ENCODE results near the gene CLDN5. TPM values are rescaled to one million over a fixed set of nuclear protein-coding genes. Genes with fewer than 3 reads are reported as not detected.
A peak's percentile ranks its signal among the peaks of the same experiment; 100 is the strongest.

Gene CLDN5
- total RNA-seq, 1 donor from 2014 or later, result 1.2 TPM

DNA sequence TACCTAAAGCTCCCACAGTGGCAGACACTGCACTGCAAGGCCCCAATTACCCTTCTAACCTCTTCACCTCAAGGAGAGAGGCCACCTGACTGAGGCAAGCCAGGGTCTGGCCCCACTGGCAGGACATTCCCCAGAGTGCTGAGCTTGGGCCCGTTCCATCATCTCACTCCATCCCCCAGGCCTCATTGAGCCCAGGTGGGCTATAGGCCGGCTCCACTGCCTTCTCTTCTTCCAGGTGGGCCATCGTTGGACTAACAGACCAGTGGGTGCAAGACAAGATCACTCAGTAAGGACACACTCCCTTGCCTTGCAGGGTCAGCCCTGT is 25.4 kb downstream of the CLDN5 start:
- DNase-seq (ENCODE audit: low read depth), result no peak
- H3K4me3 ChIP-seq (ENCODE audit: low read depth, low read length), result no peak overlapping the region
- TF ChIP-seq, protein P1, sequence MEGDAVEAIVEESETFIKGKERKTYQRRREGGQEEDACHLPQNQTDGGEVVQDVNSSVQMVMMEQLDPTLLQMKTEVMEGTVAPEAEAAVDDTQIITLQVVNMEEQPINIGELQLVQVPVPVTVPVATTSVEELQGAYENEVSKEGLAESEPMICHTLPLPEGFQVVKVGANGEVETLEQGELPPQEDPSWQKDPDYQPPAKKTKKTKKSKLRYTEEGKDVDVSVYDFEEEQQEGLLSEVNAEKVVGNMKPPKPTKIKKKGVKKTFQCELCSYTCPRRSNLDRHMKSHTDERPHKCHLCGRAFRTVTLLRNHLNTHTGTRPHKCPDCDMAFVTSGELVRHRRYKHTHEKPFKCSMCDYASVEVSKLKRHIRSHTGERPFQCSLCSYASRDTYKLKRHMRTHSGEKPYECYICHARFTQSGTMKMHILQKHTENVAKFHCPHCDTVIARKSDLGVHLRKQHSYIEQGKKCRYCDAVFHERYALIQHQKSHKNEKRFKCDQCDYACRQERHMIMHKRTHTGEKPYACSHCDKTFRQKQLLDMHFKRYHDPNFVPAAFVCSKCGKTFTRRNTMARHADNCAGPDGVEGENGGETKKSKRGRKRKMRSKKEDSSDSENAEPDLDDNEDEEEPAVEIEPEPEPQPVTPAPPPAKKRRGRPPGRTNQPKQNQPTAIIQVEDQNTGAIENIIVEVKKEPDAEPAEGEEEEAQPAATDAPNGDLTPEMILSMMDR (conservative IDR thresholded peaks at IDR 0.05; ENCODE audit: low read depth, low read length), result no peak

DNA sequence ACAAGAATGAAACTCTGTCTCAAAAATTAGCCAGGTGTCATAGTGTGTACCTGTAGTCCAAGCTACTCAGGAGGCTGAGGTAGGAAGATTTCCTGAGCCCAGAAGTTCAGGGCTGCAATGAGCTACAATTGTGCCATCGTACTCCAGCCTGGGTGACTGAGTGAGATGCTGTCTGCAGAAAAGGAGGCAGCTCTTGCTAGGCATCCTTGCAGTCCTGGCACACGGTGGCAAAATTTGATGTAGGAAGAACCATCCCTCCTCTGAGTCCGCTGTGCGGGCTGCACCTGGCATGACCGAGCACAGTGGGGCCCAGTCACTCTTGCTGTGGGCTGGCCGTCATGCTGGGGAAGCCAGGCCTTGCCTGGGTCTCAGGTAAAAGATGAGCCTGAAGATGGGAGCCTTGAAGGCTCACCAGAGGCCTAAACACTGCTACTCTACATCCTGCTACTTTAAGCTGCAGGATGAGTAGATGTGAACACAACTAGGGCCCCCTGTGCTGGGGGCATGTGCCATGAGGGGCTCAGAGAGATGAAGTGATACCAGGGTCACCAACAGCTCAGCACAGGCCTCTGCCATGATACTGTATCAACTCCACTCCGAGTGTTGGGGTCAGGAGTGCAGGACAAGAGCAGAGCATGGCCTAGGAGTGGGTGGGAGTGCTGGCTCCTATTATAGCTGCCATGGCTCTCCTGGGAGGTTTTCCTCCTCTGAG is 25.9 kb downstream of the CLDN5 start:
- H3K4me3 ChIP-seq (ENCODE audit: low read depth, low read length), result no peak overlapping the region
- no peak for DNase-seq (ENCODE audit: low read depth)
- TF ChIP-seq, protein P1 (conservative IDR thresholded peaks at IDR 0.05; ENCODE audit: low read depth, low read length), result no peak

DNA sequence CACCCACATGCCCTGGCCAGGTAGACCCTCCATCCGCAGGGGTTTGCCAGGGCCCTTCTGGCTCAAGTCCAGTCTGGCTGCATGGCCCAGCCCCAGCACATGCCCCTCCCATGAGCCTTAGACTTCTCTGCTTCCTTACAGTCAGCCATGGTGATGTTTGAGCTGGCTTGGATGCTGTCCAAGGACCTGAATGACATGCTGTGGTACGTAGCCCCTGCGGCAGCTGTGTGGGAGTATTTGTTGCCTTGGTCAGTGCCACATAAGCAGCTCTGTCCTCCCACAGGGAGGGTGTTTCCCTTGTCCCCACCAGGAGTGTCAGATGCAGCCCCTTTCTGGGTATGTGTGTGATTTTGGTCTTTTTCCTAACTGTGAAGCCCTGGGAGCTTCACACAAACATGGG is 27.0 kb downstream of the CLDN5 start:
- TF ChIP-seq, protein P1 (conservative IDR thresholded peaks at IDR 0.05; ENCODE audit: low read depth, low read length), result no peak
- DNase-seq (ENCODE audit: low read depth), result no peak
- H3K4me3 ChIP-seq (ENCODE audit: low read depth, low read length), result no peak overlapping the region

DNA sequence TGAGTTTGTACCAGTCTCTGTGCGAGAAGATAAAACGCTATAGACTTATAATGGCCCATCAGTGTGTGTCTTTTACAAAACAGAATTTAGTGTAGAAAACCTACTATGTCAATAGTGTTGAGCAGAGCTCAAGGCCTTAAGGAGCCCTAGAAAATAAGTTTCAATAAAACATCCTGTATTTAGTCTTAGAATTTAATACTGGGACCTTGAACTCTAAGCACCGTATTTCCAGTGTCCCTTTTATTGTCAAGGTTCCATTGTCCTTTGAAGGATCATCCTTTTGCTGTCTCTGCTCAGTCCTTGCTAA is 27.9 kb downstream of the CLDN5 start:
- TF ChIP-seq, protein P1 (conservative IDR thresholded peaks at IDR 0.05; ENCODE audit: low read depth, low read length), result no peak
- no peak for DNase-seq (ENCODE audit: low read depth)
- H3K4me3 ChIP-seq (ENCODE audit: low read depth, low read length), result no peak overlapping the region

DNA sequence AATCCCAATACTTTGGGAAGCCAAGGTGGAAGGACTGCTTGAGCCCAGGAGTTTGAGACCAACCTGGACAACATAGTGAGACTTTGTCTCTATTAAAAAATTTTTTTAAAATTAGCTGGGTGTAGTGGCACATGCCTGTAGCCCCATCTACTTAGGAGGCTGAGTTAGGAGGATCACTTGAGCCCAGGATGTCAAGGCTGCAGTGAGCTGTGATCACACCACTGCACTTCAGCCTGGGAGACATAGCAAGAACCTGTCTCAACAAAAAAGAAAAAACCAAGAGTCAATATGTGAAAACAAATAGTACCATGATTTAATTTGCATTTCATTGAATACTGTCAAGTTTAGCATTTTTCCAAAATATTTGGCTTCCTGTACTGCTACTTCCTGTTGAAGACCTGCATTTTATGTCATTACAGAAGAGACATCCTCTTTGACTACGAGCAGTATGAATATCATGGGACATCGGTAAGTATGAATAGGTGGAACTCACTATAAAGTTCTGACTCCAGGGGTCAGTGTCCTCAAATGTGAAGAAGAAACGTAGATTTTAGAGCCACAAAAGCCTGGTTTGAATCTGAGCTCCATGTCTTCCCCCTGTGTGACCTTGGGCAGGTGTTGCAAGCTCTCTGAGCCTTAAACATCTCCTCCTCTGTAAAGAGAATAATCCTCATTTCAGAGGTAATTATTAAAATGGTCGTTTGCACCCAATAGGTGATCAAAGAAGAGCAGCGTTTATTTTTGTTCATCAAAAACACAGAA is 28.5 kb downstream of the CLDN5 start:
- TF ChIP-seq, protein P1 (conservative IDR thresholded peaks at IDR 0.05; ENCODE audit: low read depth, low read length), result peak; percentile 31
- H3K4me3 ChIP-seq (ENCODE audit: low read depth, low read length), result no peak overlapping the region
- no peak for DNase-seq (ENCODE audit: low read depth)

- DNase-seq (ENCODE audit: low read depth), result no peak
- H3K4me3 ChIP-seq (ENCODE audit: low read depth, low read length), result no peak overlapping the region
- TF ChIP-seq, protein P1 (conservative IDR thresholded peaks at IDR 0.05; ENCODE audit: low read depth, low read length), result no peak
Measured at GRCh38 chr22:19494676-19495173, 29.5 kb downstream of the CLDN5 start.

Data from epithelial cell of proximal tubule (primary cell).